NCI-H774 (cell line): ENCODE data around the gene SLC9A7.
"Not testable (repeated sequence)": the region's sequence is repeated elsewhere in the genome, so short reads cannot be mapped to it uniquely, and the experiment has no call there.

ENCODE experiments used
- DNase-seq: peaks from one replicate; lab custom pipeline; 2025; lab: John Stamatoyannopoulos, UW

SLC9A7 gene

DNA sequence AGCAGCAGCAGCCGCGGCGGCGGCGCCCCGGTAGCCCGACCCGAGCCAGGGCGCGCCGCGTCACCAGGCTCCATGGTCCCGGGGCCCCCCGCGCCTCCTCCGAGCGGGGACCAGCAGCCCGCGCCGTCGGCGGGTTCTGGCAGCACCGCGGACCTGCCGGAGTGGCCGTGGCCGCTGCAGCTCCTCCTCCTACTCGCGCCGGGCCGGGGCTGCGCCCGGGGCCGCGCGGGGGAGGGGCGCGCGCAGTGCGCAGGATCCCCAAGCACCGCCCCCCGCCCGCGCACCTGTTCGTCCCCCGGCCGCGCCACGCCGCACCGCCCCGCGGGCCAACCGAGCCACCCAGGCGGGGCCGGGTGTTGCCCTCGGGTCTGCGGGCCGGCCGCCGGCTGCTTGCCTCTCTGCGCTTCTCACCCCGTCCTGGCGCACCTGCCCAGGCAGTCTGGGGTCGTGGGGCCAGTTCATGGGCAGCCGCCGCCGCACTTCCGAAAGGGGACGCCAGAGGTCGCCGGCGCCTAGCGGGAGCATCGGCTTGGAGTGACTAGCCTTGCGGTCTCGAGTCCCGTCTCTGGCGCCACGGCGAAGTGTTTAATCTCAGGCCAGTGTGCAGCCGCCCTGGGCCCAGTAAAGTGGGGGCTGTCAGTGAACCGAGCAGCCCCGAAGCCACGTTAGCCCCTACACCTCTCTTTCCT lies at the start of gene SLC9A7:
Gene SLC9A7, minus strand, starts transcription at position 163 of the 689 bp plus-strand sequence. Its CDS starts 89 bp downstream, at position 74.
- DNase-seq = peak; percentile 72

DNA sequence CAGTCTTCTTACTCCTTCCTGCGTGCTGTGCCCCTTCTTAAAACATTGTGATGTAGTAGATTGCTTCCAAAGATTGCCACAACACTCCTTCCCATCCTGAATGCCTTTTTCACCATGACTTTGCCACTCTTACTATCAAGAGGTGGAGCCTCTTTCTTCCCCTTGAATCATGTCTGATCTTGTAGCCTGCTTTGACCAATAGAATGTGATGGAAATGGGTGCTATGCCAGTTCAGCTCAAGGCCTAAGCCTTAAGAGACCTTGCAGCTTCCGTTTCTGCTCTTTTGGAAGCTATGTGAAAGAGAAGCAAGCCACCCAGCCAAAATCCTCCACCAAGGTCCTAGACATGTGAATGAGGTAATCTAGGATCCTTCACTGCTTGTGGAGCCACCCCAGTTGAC lies 46.4 kb upstream of the SLC9A7 start:
- no peak for DNase-seq

DNA sequence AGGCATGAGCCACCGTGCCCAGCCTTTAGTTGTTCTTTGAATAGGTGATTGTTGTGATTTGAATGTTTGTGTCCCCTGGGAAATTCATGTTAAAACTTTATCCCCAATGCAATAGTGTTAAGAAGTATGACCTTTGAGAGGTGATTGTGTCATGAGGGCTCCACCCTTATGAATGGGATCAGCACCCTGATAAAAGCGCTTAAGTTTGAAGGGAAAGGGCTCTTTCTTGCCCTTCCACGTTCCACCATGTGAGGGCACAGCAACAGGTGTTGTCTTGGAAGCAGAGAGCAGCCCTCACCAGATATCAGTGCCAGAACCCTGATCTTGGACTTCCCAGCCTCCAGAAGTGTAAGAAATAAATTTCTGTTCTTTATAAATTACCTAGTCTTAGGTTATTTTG lies 44.2 kb upstream of the SLC9A7 start:
- no peak for DNase-seq

DNA sequence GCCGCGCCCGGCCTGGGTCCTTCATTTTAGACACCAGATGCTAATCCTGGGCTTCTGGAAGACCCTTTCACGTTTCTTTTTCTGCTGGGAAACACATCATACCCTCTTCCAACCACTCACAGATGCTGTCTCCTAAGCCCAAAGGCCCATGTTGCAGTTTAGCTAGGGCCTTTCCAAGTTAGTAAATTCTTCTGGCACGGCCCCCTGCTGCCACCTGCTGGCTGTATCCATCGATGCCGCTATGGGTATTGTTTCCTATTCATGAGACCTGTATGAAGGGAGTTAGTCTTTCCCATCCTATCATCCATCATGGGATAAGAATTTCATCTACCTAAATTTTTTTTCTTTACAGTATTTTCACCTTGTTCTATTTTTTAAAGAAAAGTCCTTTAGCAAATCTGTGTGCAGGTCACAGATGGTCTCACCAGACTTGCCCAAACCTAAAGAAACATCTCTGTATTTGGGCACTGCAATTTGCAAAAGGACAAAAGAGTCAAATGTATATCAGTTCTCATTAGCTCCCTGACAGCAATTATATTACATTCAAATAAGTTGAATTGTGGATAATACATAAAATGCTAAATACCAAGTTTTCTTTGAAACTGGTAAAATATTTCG lies 37.8 kb upstream of the SLC9A7 start:
- DNase-seq = peak; percentile 5

DNA sequence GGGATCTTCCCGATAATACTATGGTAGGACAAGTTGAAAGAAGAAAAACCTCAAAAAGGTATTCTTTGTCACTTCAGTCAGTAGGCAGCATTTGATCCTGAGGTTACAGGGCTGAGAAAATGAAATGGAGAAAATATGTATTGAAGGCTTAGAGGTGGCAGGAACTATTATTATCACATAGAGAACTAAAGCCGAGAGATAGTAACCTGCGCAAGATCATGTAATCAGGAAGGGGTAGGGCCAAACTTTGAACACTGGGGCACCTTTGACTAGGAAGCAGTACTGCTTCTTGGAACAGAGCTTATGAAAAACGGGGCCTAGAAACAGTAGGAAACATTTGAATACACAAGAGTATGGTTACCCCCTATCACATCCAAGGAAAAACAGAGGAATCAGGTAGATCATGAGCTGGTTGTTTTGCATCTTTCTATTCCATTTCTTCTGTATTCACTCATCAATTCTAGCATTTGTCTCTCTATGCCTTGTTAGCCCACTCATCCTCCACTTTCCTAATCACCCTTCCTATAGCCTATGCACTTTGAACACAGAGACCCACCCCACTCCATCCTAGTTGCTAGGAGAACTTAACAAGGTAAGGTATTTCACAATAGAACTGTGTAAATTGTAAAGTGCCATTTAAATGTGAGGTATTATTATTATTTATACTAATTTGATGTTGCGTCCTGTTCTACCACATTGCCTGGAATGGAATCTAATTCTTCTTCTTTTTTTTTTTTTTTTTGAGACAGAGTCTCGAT lies 34.6 kb upstream of the SLC9A7 start:
- no peak for DNase-seq

DNA sequence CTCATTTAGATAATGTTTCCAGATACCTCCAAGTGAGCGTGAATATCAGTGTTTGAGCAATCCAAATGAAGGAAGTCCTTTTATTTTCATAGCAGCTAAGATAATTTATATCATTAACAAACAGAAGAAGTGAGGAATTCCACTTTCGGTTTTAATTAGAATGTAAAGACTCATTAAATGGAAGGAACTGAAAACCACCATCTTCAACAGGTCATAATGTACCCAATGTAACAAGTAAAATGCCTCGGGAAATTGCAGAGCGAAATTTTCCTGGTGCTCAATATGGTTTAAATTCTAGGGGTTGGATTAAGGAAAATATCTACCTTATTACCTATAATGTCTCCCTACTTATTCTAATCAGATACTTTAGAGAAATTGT lies 33.9 kb upstream of the SLC9A7 start:
- DNase-seq = no peak

DNA sequence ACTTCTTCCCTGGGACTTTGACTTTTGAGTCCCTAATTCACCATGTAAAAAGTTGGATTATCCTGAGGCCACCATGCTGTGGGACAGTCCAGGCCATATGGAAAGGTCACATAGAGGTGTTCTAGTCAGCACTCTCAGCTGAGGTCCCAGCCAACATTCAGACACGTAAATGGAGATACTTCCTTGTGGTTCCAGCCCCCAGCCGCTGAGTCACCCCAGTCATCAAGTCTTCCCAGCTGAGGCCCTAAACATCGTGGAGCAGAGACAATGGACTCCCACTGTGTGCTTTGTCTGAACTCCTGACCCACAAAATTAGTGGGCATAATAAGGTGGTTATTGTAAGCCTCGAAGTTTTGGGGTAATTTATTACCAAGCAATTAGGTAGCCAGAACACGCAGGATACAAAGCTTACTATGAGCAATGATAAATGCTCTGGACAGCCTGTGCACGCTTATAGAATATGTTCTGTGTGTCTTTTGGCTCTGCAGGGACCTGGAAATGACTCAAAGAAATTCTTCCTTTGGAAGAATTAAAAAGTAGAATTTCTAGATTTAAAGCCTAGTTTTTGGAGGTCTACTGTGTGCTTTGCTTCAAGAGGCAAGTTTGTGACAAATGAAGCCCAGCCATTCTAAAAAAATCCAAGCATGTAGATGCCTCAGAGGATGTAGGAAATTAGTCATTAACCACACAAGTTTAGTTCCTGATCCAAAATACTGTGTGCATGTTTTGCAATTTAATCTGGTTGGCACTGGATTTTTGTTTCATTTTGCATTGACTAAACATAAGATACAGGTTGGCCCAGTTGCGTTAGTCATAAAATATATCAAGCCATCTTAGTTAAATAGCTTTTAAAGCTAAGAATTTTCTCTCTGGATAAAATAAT lies 33.2 kb upstream of the SLC9A7 start:
- no peak for DNase-seq

DNA sequence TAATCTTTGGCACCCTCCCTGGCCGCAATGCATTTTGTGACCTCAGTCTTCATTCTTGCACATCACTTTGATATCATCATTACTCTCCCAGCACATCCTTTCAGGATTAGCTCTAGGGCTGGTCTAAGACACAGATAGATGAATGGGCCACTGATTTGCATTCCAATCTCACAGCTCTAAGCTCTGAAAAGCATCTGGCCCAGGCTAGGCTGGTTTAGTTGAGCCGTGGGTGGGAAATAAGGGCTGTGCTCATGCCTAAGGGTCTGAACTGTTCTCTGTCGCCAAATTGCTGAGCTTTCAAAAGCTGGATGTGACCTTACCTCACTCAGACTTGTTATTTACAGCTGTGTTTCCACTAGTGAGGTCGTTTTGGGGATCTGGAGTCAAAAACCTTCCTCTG lies 30.0 kb upstream of the SLC9A7 start:
- no peak for DNase-seq

DNA sequence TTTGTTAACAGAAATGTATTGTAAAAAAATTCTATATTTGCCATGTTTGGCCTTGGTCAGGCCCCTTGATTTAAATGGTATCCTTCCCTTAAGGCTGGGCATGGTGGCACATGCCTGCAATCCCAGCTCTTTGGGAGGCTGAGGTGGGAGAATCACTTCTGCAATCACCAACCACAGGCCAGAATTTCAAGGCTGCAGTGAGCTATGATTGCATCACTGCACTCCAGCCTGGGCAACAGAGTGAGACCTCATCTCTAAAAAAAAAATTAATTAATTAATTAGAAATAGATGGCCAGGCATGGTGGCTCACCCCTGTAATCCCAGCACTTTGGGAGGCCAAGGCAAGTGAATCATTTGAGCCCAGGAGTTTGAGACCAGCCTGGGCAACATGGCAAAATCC lies 25.5 kb upstream of the SLC9A7 start:
- not testable (repeated sequence) for DNase-seq

DNA sequence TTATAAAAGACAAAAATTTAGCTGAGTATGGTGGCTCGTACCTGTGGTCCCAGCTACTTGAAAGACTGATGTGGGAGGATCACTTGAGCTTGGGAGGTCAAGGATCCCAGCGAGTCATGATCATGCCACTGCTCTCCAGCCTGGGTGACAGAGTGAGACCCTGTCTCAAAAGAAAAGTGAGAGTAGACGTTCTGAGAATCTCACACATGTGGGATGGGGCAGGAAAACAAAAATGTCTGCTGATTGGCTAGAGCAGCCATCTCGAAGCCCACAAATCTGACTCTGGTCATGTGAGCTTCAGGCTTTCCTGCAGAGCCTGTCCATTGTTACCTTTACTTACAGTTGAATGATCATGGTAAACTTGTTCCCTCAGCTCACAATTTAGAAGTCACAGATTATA lies 23.1 kb upstream of the SLC9A7 start:
- no peak for DNase-seq

DNA sequence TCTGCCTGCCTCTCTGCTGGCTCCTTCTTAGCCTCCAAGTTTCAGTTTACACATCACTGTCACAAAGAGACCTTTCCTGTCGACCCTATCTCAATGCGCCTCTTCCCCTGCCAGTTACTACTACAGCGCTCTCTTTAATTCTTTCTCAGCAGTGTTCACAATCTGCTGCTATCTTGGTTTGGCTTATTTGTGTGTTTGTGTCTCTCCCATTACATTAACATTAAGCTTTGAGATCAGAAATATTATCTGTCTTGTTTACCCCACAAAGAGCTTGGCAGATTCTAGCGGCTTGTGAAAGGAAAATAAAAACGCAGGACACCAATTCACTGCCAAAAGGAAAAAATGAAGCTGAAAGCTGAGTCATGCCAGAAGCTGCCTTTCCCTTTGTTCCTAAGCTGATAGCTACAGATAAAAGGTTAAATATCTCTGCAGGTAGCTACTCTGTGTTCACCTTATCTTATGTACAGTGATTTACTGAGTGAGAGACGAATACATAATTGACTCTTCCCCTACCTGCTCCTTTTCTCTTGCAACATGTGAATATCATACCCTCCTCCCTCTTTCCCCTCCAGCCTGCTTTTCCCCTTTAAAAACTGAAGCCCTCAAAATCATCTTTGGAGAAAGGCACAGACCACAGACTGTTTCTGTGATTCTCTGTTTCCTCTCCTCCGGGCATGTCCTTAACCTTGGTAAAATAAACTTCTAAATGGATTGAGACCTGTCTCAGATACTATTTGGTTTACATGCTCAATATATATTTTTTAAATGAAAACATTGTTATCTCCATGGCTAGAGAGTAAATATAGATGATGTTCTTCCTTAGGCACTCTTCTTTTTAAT lies 19.3 kb upstream of the SLC9A7 start:
- no peak for DNase-seq

DNA sequence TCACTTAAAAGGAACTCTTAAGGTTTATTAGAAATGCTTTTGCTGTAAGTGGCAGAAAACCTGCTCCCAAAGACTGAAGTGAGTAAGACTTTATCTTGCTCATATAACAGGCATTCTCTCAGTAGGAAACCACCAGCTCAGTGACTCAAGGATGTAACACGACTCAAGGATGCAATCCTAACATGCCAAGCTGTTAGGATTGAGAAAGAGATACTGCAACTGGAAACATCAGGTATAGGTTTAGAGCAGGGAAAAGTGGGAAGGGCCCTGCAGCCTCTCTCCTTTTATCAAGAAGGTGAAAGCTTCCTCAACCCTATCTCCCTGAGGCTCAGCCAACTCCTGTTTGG lies 11.9 kb upstream of the SLC9A7 start:
- no peak for DNase-seq

DNA sequence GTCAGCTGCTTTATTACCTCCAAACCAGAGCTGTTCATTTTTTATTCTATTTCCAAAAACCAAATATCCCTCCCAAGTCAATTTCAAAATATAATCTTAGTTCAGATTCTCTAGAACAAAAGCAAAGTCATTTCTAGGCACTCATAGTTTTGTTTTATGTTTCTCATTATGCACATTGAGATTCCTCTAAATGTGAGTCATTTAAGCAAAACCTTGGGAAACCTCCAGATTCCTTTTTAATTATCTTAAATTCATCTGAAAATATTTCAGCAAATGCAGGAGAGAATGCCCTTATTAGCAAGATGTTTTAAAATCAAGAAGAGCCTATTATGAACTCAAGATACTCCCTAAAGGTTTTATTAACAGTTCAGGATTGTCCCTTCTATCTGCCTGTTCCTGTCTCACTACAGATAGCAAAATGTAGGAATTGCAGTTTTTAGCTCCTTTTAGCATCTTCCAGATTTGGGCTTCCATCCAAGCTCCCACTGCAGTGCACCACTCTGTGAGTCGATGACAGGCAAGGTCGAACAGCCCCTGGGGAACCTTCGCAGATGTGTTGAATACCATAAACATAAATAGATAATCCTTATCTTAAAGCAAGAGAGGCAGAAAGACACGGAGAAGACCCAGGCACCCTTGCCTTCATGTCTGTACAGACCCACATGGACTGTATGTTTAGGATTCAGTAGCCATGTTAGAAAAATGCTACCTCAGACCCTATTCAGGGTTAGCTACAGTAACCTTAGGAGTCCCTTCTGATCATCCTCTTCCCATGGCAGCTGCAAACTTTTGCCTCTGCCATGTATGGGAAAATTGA lies 11.3 kb upstream of the SLC9A7 start:
- DNase-seq = no peak

DNA sequence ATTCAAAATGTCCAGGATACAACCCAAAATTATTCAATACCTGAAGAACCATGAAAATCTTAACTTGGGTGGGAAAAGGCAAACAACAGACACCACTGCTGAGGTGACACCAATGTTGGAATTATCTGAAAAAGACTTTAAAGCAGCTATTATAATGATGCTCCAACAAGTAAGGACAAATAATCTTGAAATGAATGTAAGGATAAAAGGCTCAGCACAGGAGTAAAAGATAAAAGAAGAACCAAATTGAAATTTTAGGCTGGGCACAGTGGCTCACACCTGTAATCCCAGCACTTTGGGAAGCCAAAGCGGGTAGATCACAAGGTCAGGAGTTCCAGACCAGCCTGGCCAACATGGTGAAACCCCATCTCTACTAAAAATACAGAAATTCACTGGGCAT lies 4.0 kb upstream of the SLC9A7 start:
- DNase-seq = no peak

DNA sequence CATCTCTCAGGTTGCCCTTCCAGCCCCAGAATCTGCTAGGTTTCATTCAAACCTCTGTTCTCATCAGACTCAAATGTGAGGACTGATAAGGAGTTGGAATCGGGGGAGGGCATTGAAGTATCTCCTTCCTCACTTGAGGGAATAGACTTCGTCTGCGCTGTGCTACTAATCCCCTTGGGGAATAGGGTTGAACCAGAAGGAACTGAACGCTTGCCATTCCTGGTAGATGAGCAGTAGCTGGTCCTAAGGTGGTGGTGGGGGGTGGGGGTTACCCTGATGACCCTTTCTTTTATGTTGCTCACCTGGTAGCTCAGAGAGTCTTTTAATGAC lies 692 bp upstream of the SLC9A7 start:
- DNase-seq = no peak

DNA sequence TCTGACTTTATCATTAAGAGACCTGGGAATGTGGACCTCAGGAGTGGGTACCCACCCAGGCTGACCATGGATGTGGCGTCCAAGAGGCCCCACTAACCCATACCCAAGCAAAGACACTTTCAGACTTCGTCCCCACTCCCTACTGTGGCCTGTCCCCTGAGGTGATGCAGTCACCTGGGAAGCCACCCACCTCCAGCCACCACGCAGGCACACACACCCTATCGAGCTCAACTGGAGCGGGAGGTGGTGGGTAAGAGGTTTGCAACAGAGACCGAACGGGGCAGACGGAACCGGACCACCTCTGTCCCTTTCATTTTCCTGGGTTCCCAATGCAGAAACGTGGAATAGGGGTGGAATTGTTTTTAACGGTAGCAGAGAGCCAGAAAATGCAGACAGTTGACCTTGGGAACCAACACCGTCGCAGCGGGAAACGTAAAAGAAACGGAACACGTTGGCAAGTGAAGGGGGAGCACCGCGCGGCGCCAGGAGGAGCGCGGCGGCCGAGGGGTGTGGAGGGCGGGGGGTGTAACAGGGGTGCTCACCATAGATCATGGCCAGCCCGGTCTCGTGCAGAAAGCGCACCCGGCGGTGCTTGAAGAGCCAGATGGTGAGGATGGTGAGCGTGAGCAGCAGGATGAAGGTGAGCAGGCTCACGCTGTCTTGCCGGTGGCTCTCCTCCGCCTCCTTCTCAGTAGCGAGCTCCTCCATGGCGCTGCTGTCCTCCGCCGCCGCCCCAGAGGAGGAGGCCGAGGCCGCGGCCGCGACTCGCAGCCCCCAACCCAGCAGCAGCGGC lies 559 bp downstream of the SLC9A7 start:
- DNase-seq = no peak

DNA sequence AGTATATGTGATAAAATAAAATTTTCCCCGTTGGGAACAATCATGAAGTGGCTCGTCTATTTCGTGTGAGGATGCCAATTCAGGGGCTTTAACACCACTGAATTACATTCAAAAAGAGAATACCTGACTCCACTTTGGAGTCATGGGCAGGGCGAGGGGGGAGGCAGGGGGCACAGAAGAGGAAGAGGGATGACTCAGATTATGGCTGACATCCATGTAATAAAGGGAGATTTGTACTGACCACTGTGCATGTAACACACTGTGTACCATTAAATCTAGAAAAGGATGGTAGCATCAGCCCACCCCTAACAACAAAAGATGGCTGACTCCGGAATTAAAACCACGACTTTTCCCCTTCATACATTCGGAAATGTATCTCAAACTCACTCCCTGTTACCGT lies 1.3 kb downstream of the SLC9A7 start:
- no peak for DNase-seq

DNA sequence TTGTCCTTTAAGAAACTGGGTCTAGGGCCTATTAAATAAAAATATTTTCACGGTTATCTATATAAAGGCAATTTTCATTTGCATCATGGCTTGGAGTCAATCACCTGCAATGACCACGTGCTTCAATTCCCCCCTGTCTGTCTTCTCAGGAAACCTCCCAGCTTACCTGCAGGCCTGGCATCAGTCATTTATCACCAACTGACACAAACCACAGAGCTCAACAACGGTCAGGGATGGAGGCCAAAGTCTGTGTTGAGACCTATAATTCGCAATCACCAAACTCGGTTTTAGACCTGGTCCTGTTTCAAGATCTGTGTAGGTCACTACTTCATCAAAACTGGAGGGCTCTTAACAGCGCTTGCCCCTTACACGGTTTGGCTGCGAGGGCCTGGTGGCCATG lies 1.9 kb downstream of the SLC9A7 start:
- no peak for DNase-seq

DNA sequence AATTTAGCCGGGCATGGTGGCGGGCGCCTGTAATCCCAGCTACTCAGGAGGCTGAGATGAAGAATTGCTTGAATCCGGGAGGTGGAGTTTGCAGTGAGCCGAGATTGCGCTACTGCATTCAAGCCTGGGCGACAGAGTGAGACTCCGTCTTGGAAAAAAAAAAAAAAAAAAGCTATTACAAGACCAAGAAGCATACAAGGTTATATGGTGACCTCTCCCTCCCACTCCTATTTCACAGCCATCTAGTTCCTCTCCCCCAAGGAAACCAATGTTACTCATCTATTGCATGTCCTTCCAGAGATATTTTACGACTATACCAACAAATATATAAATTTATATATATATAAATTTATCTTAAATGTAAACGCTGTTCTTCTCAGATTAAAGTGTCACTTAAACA lies 3.2 kb downstream of the SLC9A7 start:
- DNase-seq = no peak

DNA sequence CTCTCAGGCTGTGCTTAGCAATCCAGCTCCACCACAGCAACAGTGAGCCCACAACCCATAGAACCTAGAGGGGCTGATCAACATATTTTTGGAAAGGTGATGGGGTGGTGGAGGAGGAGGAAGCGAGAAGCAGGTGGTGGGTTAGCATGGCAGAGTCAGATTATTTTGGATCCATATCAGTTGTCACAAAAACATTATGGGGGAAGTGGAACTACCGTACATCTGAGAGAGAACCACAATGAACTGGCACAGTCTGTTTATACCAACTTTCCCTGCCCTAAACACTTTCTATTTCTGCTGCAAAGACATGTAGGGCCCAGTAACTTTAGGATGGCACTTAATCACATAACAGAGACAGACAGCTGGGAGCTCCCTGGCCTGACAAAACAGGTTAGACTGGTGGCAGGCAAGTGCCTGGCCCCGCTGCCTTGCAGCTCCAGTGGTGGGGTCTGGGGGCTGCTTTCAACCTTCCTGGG lies 4.3 kb downstream of the SLC9A7 start:
- DNase-seq = no peak
